ENCODE results near the gene WDR26.

DNA sequence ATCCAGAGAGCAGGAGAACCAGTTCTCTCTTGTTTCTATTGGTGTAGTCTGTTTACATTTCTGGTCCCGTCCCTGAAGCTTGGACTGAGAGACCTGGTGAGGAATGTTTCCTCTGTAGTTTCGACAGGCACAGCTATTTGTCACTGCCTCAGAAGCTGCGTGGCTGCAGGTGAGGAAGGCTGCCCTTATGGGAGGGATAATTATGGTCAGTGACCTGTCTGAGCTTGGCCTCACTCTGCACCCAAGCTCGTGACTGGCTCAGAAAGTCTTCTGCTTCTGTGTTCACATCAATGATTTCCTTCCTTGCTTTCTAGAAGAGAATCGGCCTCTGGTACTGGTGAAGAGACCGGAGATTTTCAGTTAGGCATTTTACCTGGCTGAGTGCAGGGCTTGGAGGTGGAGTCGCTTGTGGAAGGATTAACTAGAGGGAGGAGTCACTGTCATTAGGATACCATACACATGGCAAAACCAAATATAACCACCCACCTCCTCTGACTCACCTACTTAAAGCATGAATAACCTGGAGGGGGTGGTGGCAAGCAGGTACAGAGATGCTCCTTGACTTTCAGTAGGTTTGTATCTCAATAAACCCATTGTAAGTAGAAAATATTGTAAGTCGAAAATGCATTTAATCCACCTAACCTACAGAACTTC, 19.9 kb upstream of the WDR26 start:
- TF ChIP-seq EZH2 (IDR thresholded peaks at IDR 0.05), result no peak
- TF ChIP-seq CTCF (IDR thresholded peaks at IDR 0.05), result no peak
- TF ChIP-seq EZH2phosphoT487 (IDR thresholded peaks at IDR 0.05), result no peak

Measured in neural progenitor cell (in vitro differentiated cells).